IPS-15b (cell line): ENCODE measurements around the gene PVALEF.

ENCODE experiments used
- H3K27me3 ChIP-seq: one replicate; pipeline ENCODE4 v1.6.1; 2013; ENCODE audit warnings: low read length; ENCODE audit not compliant: control insufficient read depth, insufficient read depth
- H3K36me3 ChIP-seq: one replicate; pipeline ENCODE4 v1.6.1; 2013; ENCODE audit warnings: low read length; ENCODE audit not compliant: control insufficient read depth, insufficient read depth
- H3K4me1 ChIP-seq: one replicate; pipeline ENCODE4 v1.6.1; 2013; ENCODE audit warnings: mild to moderate bottlenecking, low read length; ENCODE audit not compliant: control insufficient read depth, insufficient read depth
- H3K4me3 ChIP-seq: one replicate; pipeline ENCODE4 v1.5.1; 2013; ENCODE audit warnings: low read depth, low read length
- H3K9ac ChIP-seq: one replicate; pipeline ENCODE4 v1.6.1; 2013; ENCODE audit warnings: low read depth, mild to moderate bottlenecking, low read length
- H3K9me3 ChIP-seq: one replicate; pipeline ENCODE4 v1.6.1; 2013; ENCODE audit warnings: mild to moderate bottlenecking, low read length; ENCODE audit not compliant: control insufficient read depth, insufficient read depth

PVALEF gene

GRCh38 chr17:81191646-81192045 is 26.3 kb downstream of the PVALEF start:
- Histone ChIP-seq H3K9ac (no peak overlapping the region), H3K4me1 (no peaks in the 10 kb centered on the region), H3K27me3 (no peaks in the 10 kb centered on the region), H3K9me3 (no peaks in the 10 kb centered on the region), H3K36me3 (peaks cover 62% of the 10 kb centered on the region), H3K4me3 (no peak overlapping the region)

DNA sequence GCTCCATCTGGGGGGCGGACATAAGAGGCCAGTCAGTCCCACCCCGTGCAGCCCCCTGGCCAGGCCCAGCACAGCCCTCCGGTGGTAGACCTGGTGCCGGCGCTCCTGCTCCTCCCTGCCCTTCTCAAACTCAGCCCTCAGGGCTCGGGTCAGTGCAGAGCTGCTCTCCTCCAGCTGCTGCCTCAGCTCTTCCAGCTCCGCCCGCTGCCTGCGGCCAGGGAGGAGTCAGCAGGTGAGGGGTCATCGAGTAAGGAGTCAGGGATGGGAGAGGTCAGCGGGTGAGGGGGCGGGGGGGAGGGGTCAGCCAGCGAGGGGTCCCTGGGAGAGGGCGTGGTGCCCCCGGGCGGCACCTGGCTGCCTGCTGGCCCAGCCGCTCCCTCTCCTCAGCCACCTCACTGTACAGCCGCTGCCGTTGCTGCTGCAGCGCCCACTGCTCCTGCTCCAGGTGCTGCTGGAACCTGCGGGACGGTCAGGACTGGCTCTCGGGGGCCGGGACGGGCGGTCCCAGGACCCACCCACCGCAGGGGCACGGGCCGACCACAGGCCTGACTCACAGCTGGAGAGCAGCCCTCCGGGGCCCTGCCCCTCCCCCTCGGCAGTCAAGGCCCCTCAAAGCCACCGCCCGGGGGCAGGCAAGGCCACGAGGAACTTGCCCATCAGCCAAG is 27.2 kb downstream of the PVALEF start:
- no peaks in the 10 kb centered on the region for H3K9me3 ChIP-seq
- H3K27me3 ChIP-seq: no peaks in the 10 kb centered on the region
- peaks cover 62% of the 10 kb centered on the region for H3K36me3 ChIP-seq
- H3K9ac ChIP-seq: no peak overlapping the region
- H3K4me3 ChIP-seq: no peak overlapping the region
- no peaks in the 10 kb centered on the region for H3K4me1 ChIP-seq

DNA sequence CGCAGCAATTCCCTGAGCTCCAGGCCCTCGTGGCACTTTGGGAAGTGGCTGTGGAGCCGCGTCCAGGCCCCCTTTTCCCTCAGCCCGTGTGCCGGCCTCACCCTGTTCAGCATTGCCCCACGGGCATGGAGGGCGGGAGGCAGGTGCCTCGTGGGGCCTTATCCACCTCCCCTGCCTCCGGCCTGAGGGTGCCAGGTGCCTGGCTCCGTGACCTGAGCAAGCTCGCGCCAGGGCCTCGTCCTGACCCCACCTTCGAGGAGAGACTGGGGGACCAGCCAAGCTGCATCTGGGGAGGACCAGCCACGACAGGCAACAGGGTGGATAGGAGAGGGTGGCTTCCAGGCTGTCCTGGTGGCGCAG is 27.7 kb downstream of the PVALEF start:
- Histone ChIP-seq H3K9me3 (no peaks in the 10 kb centered on the region), H3K27me3 (no peaks in the 10 kb centered on the region), H3K36me3 (peaks cover 61% of the 10 kb centered on the region), H3K9ac (no peak overlapping the region), H3K4me3 (no peak overlapping the region), H3K4me1 (no peaks in the 10 kb centered on the region)

- H3K36me3 ChIP-seq: peaks cover 57% of the 10 kb centered on the region
Measured at GRCh38 chr17:81193470-81194224, 28.3 kb downstream of the PVALEF start.

GRCh38 chr17:81194225-81194760 is 29.0 kb downstream of the PVALEF start:
- H3K9ac ChIP-seq: no peak overlapping the region
- peaks cover 56% of the 10 kb centered on the region for H3K36me3 ChIP-seq
- no peaks in the 10 kb centered on the region for H3K27me3 ChIP-seq
- no peaks in the 10 kb centered on the region for H3K9me3 ChIP-seq
- H3K4me1 ChIP-seq: no peaks in the 10 kb centered on the region
- no peak overlapping the region for H3K4me3 ChIP-seq

More at GRCh38 chr17:81193470-81194224, 28.3 kb downstream of the PVALEF start:
- Histone ChIP-seq H3K4me1 (no peaks in the 10 kb centered on the region), H3K4me3 (no peak overlapping the region), H3K9ac (no peak overlapping the region), H3K9me3 (no peaks in the 10 kb centered on the region), H3K27me3 (no peaks in the 10 kb centered on the region)

DNA sequence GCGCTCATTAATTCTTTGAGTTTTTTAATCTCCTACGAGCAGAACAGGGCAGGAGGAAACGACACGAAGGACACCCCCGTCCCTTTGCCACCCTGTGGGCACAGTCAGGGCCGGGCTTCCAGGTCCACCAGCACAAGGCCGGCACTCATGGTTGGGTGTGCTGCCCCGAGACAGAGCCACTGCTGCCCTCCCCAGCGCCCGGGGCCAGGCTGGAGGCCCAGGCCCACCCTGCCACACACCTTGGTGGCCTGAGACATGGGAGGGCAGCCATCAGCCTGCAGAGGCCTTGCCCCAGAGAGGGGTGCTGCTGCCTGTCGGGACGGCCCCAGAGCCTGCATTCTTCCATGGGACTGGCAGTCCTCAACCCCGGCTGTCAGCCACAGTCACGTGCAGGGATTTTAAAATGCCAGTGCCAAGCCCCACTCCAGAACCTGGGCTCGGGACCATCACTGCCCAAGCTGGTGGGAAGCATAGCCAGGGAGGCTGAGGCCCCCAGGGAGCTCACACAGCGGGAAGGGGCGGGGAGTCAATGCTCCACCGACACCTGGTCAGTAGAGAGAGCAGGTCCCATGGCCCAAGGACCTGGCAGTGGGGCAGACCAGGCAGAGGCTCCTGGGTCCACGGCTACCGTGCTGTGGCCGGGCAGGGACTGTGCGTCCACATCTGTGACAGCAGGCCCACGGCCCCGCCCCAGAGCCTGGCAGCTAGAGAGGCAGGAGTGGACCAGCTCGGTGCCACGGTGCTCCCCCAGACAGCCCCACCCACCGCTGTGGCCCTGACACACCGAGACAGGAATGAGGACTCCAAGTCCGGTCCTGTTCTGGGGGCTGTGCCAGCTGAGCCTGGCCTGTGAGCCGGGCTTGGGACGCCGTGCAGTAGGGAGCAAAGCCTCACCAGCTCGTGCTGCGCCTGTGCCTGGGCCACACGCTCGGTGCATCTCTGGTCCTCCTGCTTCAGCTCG is 29.9 kb downstream of the PVALEF start:
- H3K4me1 ChIP-seq: no peaks in the 10 kb centered on the region

GRCh38 chr17:81195941-81196495 is 30.7 kb downstream of the PVALEF start:
- no peak overlapping the region for H3K9ac ChIP-seq
- H3K9me3 ChIP-seq: no peaks in the 10 kb centered on the region
- H3K27me3 ChIP-seq: no peaks in the 10 kb centered on the region
- H3K4me1 ChIP-seq: no peaks in the 10 kb centered on the region
- no peak overlapping the region for H3K4me3 ChIP-seq
- peaks cover 59% of the 10 kb centered on the region for H3K36me3 ChIP-seq

More for the DNA sequence above, 29.9 kb downstream of the PVALEF start:
- Histone ChIP-seq H3K9me3 (no peaks in the 10 kb centered on the region), H3K9ac (no peak overlapping the region), H3K4me3 (no peak overlapping the region), H3K27me3 (no peaks in the 10 kb centered on the region), H3K36me3 (peaks cover 59% of the 10 kb centered on the region)

DNA sequence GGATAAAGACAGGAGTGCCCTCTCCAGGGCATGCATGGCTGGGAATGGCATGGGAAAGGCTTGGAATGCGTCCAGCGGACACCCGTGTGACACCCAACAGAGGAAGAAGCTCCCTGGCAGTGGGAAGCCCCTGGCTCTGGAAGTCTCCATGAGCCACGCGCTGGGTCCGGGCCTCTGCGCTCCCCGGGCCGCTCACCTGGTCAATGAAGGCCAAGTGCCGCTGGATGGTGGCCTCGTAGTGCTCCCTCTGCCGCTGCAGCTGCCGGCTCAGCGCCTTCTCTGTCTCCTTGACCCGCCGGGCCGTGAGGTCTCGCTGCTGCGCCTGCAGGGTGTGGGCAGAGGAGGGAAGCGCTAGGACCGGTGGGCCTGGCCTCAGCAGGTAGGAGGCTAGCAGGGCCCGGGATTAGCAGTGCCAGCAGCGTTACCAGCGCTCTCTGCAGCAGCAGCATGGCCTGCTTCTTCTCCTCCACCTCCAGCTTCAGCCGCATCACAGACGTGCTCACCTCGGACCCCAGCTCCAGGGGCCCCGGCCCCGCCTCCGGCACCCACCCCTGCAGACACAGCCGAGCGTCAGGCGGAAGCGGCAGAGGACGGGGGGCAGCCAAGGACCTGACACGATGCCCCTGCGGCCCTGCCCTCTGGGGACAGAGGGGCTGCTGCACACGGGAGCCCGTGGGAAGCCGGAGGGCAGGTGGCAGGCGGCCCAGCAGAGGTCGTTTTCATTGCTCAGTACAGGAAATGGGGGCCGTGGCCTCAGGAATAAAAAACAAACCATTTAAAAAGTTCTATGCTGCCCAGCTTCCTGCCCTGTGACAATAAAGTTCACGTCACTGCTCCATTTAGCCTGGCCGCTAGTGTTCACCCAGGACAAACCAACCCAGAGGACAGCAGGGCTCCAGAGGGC is 31.4 kb downstream of the PVALEF start:
- Histone ChIP-seq H3K9ac (no peak overlapping the region), H3K4me1 (no peaks in the 10 kb centered on the region), H3K36me3 (peaks cover 58% of the 10 kb centered on the region), H3K9me3 (no peaks in the 10 kb centered on the region), H3K27me3 (no peaks in the 10 kb centered on the region), H3K4me3 (no peak overlapping the region)

DNA sequence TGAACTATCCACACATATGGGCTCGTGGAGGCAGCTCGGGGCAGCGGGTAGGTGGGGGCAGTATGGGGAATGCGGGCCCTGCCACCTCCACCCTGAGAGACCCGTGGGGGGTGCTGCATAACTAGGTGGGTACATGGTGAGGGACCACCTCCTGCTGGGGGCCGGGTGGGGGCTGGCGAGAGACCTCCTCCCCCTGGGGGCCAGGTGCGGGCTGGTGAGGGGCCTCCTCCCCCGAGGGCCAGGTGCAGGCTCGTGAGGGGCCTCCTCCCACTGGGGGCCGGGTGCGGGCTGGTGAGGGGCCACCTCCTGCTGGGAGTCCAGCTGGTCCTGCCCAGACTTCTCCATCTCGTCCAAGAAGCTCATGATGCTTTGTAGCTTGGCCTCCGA is 32.1 kb downstream of the PVALEF start:
- Histone ChIP-seq H3K4me3 (no peak overlapping the region), H3K4me1 (no peaks in the 10 kb centered on the region), H3K9me3 (no peaks in the 10 kb centered on the region), H3K36me3 (peaks cover 58% of the 10 kb centered on the region), H3K9ac (no peak overlapping the region), H3K27me3 (no peaks in the 10 kb centered on the region)

DNA sequence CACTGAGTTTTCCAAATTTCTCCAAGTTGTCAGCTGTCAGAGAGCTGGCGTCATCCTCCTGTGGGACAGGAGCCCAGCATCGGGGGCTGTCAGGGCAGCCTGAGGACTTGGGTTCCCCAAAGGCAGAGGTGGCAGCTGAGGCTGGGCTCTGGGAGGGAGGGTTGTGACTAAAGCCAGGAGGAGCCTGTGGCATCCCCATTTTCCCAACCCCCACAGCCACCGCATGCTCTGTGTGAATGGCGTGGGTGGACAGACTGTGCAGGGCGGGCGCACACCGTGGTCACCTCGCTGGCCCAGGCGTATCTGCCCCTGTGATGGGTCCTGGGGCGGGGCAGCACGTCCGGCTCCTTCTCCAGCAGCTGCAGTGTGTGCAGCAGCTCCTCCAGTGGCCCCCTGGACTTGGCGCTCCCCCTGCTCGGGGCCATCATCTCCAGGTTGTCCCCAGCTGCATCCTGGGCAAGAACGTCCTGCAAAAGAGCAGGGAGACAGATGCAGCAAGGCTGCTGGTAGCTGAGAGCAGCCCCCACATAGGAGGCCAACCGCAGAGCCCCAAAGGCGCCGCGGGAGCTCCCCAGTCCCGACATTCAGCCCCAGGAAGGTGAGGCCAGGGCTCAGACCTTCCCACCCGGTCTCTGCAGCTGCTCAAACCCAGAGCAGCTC is 32.7 kb downstream of the PVALEF start:
- H3K9ac ChIP-seq: no peak overlapping the region
- peaks cover 57% of the 10 kb centered on the region for H3K36me3 ChIP-seq
- no peaks in the 10 kb centered on the region for H3K9me3 ChIP-seq
- no peak overlapping the region for H3K4me3 ChIP-seq
- H3K4me1 ChIP-seq: no peaks in the 10 kb centered on the region
- no peaks in the 10 kb centered on the region for H3K27me3 ChIP-seq
